Measurements from ENCODE around the gene LHFPL6. TPM values are rescaled to one million over a fixed set of nuclear protein-coding genes. Genes with fewer than 3 reads are reported as not detected.

Gene LHFPL6
- total RNA-seq, 1 donor from 2014 or later = 31.8 TPM

DNA sequence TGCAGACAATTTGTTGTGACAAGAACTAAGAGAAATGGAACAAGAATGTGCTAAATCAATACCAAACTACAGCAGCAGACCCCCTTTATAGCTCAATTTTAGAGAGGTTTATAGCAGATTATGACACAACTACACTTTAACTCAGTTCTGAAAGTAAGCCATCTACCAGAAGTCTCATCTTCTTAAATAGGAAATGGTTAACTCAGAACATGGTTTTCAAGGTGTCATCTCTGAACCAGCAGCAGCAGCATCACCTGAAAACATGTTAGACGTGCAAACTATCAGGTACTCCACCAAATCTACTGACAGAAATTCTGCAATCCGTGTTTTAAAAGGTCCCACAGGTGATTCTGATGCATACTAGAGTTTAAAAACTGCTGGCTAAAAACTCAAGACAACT, 6.8 kb downstream of the LHFPL6 start:
- no peak for DNase-seq (ENCODE audit: low read depth in 2 of 2)

DNA sequence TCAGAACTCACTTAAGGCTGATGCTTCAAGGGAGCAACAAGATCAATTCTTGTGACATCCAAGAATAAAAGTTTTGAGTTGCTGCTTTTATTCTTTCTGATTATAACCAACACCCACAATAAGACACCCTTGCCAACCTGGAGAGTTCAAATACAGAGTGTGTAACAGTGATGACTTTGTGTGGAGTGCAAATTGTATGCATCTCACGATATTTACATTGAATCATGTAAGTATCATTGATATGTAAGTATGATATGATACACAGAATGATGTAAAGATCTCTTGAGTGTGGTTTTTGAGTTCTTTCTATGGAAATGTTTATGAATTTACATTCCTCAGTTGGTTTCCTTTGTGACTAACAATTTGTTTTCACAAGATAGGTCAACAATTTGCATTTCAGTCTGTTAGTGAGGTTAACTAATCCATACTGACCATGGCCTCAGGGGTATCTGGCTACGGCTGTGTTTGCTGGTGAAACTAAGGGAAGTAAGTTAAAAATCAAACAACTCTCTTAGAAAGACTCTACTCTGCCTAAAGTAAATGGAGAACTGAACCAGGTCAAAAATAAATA, 12.4 kb downstream of the LHFPL6 start:
- DNase-seq (ENCODE audit: low read depth in 2 of 2) = no peak

DNA sequence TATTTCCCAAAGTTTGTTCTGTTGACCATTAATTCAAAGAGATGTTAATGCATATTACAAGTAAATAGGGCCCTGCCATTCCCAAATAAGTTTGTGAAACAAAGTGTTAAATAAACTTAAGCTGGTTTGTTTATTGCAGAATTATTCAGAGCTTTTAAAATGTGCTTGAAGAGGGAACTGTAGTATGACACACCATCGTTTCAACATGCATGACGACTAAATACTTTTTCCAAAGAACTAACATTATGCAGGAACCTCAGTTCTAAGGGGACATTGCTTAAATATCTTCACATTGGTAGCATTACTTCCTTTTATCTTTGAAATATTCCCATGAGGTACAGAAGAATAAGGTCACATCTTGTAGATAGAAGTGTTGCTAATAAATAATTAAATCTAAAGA, 14.6 kb downstream of the LHFPL6 start:
- no peak for DNase-seq (ENCODE audit: low read depth in 2 of 2)

DNA sequence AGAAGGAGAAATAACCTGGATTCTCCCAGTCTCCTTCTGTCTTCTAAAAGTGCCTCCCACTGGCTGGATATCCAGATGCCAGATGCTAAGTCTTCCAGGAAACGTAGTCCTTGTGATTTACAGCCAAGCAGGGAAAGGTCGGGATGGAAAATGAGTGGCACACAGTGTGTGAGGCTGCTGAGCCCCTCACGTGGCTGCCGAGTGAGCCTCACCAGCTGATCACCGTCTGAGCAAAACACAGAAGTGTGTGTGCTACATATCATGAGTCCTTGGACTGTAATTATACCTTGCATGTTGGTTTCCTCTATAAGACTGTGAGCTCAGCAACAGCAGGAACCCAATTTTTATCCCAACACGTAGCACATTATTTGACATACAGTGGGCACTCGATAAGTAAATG, 15.1 kb downstream of the LHFPL6 start:
- DNase-seq (ENCODE audit: low read depth in 2 of 2) = no peak

DNA sequence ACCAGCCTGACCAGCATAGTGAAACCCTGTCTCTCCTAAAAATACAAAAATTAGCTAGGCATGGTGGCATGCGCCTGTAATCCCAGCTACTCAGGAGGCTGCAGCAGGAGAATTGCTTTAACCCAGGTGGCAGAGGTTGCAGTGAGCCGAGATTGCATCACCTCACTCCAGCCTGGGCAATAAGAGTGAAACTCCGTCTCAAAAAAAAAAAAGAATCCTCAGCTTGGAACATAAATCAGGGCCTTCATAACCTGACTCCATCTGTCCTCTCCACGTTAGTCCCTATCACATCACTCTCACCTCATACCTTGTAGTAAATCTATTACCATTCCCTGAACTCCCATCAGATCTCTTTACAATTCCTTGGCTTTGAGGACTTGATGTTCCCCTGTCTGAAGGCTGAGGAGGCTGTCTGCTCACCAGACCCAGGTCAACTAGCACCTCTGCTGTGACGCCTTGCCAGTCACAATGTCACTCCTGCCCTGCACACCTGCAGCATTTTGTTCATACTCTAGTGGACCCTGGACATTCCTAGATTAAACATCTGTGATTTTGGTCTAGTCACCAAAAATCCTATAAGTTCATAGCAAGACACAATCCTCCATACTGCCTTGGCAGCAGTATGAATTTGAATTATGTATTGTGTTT, 15.9 kb downstream of the LHFPL6 start:
- DNase-seq (ENCODE audit: low read depth in 2 of 2) = no peak

DNA sequence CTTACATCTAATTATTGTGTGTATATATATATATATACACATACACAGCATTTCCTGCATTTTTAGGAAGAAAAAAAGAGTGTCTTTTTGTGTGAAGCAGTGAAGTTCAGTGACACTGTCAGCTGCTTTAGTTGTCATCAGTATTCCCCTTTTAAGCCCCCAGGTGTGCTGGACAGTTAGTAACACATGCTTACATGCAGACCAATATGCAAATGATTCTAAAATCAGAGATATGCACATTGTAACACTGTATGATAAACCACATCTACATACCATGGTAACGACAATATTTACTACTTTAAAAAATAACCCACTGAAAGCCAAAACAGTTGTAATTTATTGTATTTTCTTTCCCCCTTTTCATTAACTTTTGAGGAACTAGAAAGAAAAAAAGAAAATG, 16.8 kb downstream of the LHFPL6 start:
- no peak for DNase-seq (ENCODE audit: low read depth in 2 of 2)

DNA sequence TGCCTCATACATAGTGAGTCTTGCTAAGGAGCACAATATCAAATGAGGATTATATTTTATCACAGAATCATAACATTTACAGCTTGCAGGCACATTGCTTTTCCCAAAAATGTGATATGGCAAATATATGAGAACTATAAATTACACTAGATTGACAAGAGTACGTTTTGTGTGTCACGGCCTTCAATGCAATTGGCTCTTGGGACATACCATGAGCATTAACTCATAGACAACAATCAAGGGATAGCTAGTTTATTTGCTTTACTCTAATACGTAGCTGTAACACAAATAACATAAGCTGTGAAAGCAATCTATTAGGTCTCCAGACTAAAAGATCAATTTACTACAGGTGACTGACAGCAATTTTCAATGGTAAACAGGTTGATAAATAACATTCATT, 17.8 kb downstream of the LHFPL6 start:
- DNase-seq (ENCODE audit: low read depth in 2 of 2) = no peak

DNA sequence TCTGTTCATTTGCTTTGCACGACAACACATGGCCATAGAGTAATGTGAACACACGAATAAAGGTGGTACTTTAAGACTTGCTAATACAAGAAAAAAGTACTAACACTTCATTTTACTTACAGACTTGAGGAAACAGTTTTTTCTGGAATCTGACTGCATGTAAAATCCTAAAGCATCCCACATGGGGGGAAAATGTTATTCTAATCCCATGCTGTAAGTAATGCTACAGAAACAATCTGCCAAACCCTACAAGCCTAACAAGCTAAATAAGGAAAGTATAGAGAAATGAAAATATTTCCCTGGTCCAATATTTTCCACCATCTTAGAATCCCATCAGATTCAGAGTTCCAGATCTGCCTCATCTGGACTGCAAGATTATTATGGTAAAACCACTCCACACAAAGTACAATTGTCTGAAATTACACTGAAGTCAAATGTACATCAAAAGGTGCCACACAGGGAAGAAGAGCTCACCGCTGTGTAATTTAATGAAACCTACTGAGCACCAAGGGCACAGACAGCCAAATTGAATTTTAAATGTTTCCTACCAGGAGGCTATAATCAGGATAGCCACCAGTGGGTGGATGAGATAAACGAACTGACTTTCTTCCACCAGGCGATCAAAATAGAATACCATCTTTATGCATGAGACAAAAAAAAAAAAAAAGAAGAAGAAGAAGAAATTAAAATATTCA, 22.0 kb downstream of the LHFPL6 start:
- no peak for DNase-seq (ENCODE audit: low read depth in 2 of 2)

DNA sequence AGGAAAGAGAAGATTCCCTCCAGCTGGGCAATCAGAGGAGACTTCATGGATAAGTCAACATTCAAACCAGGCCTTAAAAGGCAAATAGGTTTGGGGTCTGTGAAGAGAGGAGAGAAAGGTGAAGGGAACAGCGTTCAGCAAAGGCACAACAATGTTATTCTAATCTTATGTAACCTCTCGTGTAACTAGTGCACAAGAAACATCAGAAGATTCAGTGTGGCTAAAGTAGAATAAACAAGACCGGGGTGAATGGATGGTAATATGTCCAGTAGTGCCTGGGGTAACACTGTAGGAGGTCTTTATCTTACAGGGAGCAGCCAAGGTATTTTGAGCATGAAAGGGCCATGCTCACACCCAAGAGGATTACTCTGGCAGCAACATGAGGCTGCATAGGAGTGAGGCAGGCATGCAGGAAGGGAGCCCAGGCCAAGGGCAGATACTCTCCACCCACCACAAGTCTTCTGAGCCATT, 24.1 kb downstream of the LHFPL6 start:
- no peak for DNase-seq (ENCODE audit: low read depth in 2 of 2)

DNA sequence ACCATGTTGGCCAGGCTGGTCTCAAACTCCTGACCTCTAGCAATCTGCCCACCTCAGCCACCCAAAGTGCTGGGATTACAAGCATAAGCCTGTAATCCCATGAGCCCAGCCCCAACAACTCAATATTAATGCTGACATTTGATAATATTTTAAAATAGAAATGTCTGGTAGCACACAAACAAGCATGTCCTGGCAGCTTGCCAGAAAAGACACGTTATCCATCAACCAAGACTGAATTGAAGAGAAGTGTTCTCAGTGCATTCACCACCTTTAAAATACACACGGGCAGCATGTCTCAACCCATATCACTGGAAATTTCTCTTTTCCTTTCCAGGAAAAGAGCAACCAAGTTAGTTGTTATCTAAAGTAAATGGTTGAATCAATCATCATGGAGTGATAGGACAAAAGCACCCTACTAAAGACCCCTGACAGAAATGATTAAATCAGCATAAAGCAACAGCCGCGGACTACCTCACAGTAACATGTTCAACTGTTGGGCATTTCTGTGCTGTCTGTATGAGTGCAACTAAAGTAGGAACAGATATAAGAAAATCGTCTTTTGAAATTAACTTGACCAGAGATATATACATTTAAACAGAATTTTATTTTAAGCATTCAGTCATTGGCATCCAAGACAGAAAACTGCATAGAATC, 25.0 kb downstream of the LHFPL6 start:
- DNase-seq (ENCODE audit: low read depth in 2 of 2) = peak in 1 of 2 donors; percentile 26

DNA sequence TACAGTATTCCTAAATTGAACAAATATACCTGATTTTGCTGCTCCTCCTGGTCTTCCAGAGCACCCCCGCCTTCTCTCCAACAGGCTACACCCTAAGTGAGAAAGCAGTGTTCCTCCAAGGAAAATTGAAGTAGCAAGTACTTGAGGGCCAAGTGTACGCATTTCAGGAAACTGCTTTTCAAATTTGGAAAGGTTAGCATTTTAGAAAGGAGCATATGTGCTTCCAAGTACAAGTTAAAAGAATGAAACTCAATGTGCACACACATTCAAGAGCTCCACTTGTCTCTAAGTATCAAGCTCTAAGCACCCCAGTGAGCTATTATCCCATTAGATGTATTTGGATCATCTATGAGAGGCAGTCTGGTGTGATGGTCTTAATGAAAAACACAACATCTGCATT, 25.8 kb downstream of the LHFPL6 start:
- no peak for DNase-seq (ENCODE audit: low read depth in 2 of 2)

DNA sequence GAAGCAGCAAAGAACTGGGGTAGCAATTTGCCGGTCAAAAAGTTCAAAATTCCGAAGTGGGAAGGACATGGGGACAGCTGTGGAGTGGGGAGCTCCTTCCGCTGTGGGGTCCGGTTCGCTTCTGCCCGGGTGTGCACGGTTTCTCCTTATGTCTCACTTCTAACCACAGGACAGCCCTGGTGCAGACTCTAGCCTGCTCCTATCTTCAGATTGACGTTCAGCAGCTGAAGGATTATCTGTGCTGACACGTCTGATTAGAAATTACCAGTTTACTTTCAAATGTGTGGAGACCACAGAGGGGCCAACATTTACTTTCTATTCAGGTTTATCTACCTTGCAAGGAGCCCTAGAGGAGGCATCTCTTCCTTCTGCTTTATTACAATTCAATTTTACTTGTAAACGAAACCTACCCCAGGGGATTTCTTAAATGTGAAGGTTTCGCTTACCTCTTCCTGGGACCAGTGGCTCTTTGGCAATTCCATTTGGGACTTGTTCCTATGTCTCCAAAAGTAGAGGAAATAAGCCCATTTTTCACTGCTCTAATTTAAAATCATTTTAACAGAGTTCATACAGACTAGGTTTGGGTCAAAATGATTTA, 27.3 kb downstream of the LHFPL6 start:
- no peak for DNase-seq (ENCODE audit: low read depth in 2 of 2)

DNA sequence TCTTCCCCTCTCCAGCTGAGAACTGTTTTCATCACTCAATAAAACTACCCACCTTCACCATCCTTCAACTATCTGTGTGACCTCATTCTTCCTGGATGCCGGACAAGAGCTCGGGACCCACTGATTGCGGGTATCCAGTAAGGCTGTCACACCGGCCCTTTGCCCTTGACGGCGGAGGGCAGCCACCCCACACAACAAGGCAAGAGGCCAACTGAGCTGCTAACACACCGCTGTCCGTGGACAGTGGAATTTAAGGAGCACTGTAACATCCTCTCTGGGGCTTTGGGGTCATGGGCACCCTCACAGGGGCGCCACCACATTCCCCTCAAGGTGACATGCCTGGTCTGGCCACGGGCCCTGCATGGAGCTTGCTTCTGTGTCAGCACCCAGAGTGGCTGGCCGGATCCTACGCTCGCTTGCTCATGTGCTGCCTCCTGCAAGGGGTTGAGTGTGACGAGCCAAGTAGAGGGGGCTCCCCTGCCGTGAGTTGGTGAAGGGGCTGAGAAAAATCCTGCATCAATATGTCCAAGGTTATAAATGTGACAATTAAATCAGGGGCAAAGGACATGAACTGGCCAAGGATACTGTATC, 31.4 kb downstream of the LHFPL6 start:
- no peak for DNase-seq (ENCODE audit: low read depth in 2 of 2)

DNA sequence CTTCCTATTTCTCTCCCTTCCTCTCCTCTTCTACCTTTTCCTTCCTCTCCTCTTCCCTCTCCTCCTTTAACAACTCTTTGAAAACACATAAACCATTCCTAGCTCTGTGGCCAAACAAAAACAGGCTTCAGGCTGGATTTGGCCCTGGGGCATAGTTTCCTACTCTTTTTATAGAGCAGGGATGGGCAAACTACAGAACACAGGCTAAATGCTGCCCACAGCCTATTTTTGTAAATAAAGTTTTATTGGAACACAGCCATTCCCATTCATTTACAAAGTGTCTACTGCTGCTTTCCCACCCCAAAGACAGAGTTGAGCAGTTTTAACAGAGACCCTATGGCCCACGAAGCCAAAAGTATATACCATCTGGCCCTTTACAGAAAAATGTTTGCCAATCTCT, 35.4 kb downstream of the LHFPL6 start:
- no peak for DNase-seq (ENCODE audit: low read depth in 2 of 2)

DNA sequence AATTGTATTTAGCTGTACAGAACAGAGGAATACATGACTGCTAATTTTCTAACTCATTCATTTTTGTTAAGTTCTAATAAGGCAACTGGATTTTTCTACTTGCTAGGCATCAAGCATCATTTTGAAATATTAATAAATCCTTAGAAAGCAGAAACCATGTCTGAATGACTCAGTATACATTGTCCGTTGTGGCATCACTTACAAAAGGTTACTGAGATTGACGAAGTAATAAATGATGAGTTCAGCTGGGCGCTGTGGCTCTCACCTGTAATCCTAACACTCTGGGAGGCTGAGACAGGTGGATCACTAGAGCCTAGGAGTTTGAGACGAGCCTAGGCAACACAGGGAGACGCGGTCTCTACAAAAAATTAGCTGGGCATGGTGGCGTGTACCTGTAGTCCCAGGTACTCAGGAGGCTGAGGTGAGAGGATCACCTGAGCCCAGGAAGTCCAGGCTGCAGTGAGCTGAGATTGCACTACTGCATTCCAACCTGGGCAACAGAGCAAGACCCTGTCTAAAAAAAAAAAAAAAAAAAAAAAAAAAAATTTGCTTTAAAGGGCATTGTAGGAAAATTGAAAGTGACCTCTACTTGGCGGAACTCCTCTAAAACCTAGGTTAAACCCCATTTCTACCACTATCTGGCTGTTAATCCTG, 36.6 kb downstream of the LHFPL6 start:
- no peak for DNase-seq (ENCODE audit: low read depth in 2 of 2)

DNA sequence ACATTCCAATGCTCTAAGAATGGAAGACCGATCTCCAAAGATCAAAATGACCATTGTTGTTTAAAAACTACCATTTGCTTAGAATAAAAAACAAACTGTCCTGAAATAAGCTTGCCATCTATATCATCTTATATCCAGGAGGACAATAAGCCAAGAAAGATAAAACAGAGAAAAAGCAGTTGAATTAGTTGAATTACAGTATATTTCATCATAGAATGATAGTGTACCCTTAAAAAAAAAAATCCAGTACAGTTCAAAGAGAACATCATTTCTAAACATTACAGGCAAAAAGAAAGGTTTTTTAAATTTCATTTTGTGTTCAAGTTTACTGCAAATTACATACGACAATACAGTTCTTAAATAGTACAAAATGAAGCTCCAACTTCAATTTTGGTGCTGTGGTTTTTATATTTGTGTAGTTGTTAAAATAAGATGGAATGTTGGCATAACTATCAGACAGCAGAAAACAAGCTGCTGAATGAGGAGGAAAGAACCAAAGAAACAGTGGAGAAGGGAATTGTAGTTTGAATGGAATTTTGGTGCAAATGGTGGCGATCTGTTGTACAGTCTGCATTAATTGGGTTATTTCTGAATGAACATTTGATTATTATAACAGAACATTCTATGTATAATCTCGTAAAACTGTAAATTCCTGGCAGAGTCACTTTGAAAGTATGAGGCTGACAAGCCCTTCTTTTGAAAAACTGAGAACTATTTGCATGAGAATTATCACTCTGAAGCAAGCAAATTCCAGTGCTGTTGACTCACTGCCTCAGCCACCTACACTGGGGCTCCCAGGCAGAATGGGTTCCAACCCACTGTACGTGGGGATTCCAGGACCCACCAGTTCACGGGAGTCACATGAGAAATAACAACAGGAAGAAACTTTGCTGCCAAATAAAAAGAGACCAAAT, 37.7 kb downstream of the LHFPL6 start:
- peak; percentile 48 to 85 for DNase-seq (ENCODE audit: low read depth in 2 of 2)

DNA sequence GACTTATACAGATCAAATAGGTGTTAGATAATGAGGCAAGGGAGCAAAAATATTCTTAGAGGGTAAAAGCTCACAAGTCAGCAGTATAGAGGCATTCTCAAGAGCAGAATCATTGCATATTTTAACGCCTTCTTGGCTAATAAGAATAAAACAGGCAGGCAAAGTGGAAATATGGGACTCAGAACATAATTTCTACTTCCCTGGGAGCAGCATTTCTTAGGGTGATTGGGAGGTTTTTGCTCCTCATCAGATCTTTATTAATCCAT, 39.6 kb downstream of the LHFPL6 start:
- no peak for DNase-seq (ENCODE audit: low read depth in 2 of 2)

DNA sequence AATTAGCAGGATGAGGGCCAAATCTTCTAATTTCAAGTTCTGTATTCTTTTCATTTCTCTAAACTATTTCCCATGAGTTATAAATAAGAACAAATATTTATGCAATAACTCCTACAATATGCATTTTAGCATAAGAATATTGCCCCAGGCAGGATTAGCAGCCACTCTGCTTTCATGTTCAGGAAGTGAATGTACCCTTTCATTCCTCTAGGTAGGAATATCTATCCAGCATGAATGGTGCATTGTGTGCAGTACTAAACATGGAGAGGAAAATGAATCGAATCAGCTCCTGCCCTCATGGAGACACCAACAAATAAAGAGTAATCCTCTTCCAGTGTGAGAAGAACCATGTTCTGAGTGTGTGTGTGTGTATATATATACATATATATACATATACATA, 41.0 kb downstream of the LHFPL6 start:
- no peak for DNase-seq (ENCODE audit: low read depth in 2 of 2)

DNA sequence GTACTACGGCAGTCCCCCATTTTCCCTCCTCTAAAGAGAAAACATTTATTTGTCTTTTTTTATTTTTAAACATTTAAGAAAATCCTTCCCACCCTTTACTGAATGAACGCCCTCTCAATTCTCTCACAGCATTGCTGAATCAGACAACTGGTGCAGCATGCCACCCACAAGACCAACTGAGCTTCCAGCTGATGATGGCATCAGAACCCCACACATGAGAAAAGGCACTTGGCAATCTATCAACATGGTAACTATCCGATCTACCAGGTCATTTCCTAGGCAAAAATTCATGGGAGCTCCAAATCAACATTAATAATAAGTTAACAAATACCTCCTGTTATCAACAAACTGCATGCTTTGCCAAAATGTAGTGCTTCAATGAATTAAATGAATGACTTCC, 43.1 kb downstream of the LHFPL6 start:
- no peak for DNase-seq (ENCODE audit: low read depth in 2 of 2)

DNA sequence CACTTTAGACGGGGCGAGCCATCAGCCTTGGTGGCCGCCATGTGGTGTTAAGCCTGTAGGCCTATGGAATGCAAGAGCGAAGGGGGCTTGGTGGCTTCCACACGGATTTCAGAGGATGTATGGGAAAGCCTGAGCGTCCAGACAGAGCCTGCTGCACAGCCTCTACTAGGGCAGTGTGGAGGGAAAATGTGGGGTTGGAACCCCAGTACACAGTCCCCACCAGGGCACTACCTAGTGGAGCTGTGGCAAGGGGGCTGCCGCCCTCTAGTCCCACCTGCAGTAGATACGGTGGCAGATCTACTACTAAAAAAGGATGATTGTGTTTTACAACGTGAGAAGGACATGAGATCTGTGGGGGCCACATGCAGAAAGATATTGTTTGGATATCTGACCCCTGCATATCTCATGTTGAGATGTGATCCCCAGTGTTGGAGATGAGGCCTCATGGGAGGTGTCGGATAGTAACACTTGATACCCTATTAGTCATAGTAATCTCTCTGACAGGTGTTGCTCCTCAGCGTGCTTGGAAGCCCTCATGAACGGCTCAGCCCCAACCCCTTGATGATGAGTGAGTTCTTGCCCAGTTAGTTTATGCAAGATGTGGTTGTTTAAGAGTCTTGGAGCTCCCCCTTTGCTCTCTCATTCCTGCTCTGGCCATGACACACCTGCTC, 45.6 kb downstream of the LHFPL6 start:
- no peak for DNase-seq (ENCODE audit: low read depth in 2 of 2)
